IPS-11a (cell line): ENCODE data around the gene CCL27.

Experiments used
- H3K4me3 ChIP-seq: one replicate; pipeline ENCODE4 v1.5.1; 2013; ENCODE audit warnings: low read depth, low read length, control low read depth

CCL27 gene

GRCh38 chr9:34628656-34629490, 33.6 kb downstream of the CCL27 start, which contains the start of gene ARID3C:
Gene ARID3C, minus strand, starts transcription at chr9:34629066. Its CDS starts 1,052 bp downstream, at chr9:34628014.
- peak within 1 kb of the TSS; percentile 29 for H3K4me3 ChIP-seq

DNA sequence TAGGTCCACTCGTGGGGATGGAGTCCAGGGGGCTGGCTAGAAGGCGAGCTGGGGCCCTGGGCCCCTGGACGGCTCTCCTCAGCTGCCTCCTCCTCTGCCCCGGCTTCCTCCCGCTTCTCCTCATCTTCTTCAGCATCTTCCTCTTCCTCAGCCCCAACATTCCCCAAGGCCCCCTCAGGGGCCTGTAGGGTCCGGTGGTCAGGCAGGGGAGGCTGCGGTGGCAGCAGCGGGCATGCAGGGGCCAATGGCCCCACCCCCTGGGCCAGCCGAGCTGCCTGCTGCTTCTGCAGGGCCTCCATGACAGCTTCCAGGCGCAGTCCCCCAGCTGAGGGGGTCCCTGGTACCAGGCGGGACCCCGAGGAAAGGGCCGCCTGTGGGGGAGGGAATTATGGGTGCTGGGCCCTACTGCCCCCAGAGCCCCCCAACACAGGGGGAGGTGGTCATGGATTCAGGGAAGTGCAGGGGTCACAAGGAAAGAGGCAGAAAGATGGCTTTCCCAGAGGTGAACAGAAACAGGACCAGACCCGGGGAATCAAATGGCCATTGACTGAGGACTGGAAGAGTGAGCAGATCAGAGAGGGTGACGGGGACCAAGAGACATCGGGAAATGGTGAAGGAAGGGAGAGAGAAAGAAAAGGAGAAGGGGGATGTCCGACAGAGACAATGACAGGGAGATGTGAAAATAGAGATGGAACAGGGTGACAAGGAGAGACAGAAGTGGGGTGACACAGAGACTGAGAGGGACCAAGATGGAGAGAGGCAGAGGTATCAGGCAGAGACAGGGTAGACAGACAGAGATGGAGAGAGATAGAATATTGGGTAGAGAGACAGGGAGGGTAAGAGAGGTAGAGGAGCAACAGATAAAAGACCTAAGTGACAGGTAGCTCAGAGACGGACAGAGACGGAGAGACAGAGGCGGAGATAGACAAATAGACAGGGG, 34.5 kb downstream of the CCL27 start:
- H3K4me3 ChIP-seq, result peak overlapping the region; percentile 6

DNA sequence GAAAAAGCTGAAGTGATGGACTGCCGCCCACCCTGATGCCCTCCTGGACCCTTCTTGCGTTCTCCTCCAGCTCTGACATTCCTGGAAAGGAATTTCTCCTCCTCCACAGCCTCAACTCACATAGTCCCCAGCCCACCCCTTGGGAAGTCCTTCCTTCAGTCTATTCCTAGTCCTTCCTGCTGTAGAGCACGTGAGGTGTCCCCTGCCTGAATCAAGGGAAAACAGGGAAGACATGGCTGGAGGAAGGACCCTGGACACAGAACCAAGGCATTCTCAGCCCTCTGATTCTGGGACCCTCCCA, 37.3 kb downstream of the CCL27 start:
- no peak overlapping the region for H3K4me3 ChIP-seq

GRCh38 chr9:34624475-34625185, 37.8 kb downstream of the CCL27 start:
- no peak overlapping the region for H3K4me3 ChIP-seq

GRCh38 chr9:34623374-34624235, 38.9 kb downstream of the CCL27 start:
- H3K4me3 ChIP-seq, result no peak overlapping the region

- peak within 1 kb of the TSS; percentile 75 for H3K4me3 ChIP-seq
These were observed 42.1 kb downstream of the CCL27 start, which contains the start of gene DCTN3 for GRCh38 chr9:34620061-34620994. Gene DCTN3, minus strand, starts transcription at chr9:34620495. Its CDS starts 31 bp downstream, at chr9:34620464.

DNA sequence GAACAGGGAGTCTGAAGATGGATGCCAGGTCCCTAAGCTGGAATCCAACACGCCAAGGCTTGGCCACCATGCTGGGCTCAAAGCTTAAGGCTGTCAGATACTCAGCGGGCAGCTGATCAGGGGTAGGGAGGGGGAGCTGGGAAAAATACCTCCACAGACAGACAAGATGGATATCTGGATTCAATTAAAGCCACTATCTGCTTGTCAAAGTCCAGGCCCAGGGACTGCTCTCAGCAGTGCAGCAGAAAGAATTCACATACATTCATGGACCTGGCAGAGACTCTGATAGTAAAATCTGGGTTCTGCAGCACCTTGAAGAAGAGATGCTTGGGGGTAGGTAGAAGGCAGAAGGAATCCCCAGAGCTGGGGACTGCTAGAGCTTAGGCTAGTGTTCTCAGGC, 47.3 kb downstream of the CCL27 start:
- no peak overlapping the region for H3K4me3 ChIP-seq

DNA sequence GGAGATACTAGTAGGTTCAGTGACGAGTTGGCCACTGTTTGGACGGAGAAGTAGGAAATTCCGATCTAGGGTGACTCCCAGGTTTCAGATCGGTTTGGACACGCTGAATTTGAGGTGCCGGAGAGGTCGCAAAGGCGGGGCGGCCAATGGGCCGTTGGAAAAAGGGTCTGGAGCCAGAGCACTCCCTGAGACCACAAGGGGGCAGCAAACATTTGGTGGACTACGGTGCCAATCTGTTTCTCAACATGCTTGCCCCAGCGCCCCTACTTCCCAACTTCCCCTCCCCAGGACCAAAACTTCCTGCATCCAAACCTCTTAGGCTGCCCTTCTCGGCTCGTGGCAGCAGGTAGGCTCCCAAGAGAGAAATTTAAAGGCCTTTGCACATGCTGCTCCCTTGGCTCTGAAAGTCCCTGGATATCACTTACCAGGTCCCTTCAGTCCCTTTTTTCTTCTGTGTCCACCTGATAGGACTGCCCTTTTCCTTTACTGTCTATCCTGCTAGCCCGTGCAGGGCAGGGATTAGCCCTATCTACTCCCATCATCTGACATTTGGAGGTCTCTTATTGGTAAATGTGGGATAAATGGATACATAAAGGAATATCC, 49.6 kb downstream of the CCL27 start:
- H3K4me3 ChIP-seq, result peak overlapping the region; percentile 67
